Right ventricle myocardium superior (tissue), 1 donor: Measurements from ENCODE around the gene MFSD6. TPM values are rescaled to one million over a fixed set of nuclear protein-coding genes. Genes with fewer than 3 reads are reported as not detected.
A peak's percentile ranks its signal among the peaks of the same experiment; 100 is the strongest.
"Not testable (repeated sequence)": the region's sequence is repeated elsewhere in the genome, so short reads cannot be mapped to it uniquely, and the experiment has no call there.

Source experiments
- ATAC-seq: fragments of 200-7000 bp; cut with Tn5 transposase; one replicate; pipeline ENCODE4 v1.9.1; 2020; ENCODE audit warnings: mild to moderate bottlenecking; ENCODE audit not compliant: poor library complexity
- DNase-seq: peaks from one replicate; pipeline ENCODE4 v3.0.0-alpha.2; 2020
- intact Hi-C: fragments of 100-400 bp; cut with DNase I; formaldehyde crosslinking; loops from one replicate; pipeline ENCODE4 v1.11.2; 2022
- total RNA-seq: library from RNA; stranded (reverse); fragmentation: NEBNext Ultra II Directional; extraction: Animal tissue kit (Norgen Biotek cat#: 25700); gene quantifications from one replicate; pipeline ENCODE4 v1.2.1, GENCODE V29; 2021
- donor health status: DM: no; HTN: yes; CAD: no; lungs with severe emphysema.

The MFSD6 gene
- total RNA-seq, 1 donor from 2014 or later: 21.8 TPM

DNA sequence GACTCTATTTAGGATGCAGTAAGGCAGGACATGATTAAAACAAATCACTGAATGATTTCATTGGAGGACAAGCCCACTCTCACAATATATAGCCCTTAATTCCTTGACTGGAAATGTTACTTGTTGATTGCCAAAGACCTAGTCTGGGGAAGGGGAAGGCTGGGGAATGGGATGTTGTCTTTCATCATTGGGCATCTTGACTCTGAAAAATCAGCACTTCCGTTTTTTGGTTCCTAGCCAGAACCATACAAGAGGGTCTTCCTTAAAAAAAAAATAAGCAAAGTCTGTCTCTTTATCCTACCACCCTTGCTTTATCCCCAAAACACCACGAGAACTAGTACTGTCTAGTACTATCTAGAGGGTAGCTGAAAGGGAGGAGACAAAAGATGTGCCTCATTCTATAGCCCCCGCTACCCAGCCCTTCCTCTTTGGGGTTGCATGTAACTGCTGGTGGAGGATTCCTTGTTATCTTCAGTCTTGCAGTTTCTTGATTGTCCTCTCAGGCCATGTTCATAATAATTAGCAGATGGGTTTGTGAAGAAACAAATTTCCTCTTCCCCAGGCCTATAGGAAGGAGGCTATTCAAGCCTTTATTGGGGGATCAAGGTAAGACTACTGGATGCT lies 70.5 kb downstream of the MFSD6 start:
- DNase-seq (no peak), ATAC-seq (no peak)
- intact Hi-C loops: no loop called here

DNA sequence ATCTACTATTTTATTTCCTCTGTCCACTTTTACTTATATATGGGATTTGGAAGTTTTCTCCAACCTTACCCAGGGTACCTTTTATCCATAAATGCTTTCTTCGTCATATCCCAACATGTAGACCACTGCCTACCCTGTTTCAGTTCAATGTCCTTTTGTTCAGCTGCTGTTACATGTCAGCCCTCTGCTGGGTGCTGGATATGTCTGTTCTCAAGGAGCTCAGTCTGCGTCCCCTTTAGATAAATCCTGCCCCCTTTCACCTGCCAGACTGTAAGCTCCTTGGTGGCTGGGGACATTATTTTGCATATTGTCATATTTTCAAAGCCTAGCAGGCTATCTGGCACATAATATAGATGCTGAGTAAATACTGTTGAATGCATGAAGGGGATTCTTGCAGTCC lies 73.2 kb downstream of the MFSD6 start:
- no peak for ATAC-seq
- DNase-seq: no peak
- intact Hi-C loops: no loop called here

DNA sequence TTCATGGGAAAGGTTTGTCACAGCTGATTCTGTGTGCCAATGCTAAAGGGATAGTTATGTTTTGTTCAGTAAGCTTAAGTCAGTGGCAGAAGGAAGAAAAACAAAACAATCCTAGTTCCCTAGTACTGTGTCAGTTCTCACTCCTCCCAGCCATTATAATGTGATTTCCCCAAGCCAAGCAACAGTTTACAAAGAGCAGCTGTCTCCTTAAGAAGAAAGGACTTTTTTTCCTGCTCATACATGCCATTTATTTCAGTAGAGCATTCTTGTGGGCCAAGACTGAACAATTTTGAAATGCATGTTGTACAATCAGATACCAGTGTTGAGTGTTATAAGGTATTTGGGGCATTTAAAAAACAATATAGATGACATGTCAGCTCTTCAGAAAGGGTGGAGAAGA lies 74.3 kb downstream of the MFSD6 start:
- intact Hi-C loops: no loop called here
- DNase-seq (no peak), ATAC-seq (no peak)

DNA sequence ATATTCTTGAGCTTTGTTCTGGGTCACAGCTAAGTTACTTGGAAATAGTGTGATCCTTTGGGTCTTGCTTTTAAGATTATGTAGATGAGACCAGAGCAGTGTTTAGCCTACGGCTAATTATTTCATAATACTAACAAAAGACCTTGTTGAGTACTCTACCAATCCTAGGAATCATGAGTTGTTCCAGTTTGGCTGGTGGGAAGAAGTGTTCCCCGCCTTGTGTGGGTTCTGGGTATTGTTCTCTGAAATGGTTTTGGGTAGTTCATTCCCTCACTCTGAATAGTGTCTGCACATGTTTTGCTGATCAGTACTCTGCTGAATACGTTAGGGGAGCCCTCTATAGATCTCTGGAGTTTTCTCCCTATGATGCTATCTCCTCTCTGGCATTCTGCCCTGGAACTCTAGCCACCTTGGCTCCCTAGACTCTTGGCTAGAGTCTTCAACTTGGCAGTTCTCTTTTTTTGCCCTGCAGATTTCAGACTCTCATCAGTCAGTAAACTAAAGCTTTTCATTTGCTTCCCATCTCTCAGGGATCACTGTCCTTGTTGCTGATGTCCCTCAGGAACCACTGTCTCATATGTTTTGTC lies 78.0 kb downstream of the MFSD6 start:
- ATAC-seq (peak; percentile 60), DNase-seq (no peak)
- intact Hi-C loops: no loop called here

DNA sequence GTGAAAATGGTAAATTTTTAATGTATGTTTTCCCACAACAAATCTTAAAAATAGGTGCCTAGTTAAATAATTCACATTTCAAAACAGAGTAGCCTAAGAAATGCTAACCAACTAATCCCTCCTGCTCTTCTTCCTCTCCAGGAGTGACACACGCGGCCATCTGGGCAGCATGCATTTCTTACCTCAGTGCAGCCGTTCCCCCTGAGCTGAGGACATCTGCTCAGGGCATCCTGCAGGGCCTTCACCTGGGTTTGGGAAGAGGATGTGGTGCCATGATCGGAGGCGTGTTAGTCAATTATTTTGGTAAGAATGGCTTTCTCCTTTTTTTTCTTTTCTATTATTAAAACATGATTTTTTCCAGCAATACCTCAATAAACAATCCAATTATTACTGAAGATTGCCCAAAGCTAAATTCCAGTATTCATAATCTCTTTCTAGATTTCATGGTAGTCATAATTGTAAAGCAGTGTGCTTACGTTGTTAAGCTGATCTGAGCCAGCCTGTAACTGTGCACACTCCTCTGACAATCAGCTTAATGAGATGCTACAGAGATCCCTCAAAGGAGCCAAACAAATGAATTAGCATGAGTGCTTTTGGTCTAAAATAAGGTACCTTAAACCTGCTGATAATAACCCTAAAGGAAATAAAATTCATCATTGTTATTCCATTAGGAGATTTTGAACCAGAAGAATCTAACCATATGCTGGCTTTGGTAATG lies 80.5 kb downstream of the MFSD6 start:
- DNase-seq: no peak
- ATAC-seq: no peak
- intact Hi-C loops: no loop called here

DNA sequence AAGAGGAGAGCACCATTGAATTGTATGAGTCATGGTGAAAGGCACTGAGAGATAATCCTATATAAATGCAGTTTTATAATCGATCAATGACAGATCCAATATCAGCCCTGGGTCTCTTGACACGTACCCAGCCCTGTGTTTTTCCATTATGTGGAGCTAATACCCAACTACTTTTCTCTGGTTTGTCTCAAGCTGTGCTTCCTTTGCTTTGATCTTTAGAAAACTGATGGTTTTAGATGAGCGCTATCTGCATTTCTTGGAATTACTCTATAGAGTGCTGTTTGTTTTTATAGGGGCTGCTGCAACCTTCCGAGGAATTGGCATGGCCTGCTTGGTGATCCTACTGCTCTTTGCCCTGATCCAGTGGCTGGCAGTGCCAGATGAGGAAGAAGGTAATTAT lies 81.3 kb downstream of the MFSD6 start:
- intact Hi-C loops: no loop called here
- no peak for ATAC-seq
- no peak for DNase-seq

DNA sequence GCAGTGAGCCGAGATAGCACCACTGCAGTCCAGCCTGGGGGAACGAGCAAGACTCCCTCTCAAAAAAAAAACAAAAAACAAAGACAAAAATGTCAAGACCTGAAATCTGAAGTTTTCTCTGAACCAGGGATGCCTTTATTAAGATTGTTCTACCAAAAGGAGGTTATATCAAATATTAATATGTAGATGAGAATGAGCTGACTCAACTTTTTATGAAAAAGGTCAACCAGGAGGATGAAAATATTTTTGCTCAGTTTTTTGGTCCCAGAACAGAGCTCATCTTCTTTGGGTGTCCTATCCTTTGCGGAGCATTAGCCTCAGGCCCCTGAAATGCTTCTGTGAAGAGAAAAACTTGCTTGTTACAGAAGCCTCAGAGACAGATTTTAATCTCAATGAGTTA lies 82.3 kb downstream of the MFSD6 start:
- intact Hi-C loops: no loop called here
- ATAC-seq: no peak
- no peak for DNase-seq

DNA sequence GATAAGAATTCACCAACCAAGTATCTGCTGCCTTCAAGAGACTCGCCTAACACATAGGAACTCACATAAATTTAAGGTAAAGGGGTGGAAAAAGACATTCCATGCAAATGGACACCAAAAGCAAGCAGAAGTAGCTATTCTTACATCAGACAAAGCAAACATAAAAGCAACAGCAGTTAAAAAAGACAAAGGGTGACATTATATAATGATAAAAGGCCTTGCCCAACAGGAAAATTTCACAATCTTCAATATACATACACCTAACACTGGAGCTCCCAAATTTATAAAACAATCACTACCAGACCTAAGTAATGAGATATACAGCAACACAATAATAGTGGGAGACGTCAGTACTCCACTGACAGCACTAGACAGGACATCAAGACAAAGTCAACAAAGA lies 84.9 kb downstream of the MFSD6 start:
- ATAC-seq: no peak
- intact Hi-C loops: no loop called here
- no peak for DNase-seq

DNA sequence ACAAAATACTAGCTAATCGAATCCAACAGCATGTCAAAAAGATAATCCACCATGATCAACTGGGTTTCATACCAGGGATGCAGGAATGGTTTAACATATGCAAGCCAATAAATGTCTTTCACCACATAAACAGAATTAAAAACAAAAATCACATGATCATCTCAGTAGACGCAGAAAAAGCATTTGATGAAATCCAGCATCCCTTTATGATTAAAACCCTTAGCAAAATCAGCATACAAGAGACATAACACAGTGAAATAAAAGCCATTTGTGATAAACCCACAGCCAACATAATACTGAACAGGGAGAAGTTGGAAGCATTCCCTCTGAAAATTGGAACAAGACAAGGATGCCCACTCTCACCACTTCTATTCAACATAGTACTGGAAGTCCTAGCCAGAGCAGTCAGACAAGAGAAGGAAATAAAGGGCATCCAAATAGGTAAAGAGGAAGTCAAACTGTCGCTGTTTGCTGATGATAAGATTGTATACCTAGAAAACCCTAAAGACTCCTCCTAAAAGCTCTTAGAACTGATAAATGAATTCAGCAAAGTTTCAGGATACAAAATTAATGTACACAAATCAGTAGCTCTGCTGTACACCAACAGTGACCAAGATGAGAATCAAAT lies 86.6 kb downstream of the MFSD6 start:
- ATAC-seq, DNase-seq, intact Hi-C loops: not testable (repeated sequence)

DNA sequence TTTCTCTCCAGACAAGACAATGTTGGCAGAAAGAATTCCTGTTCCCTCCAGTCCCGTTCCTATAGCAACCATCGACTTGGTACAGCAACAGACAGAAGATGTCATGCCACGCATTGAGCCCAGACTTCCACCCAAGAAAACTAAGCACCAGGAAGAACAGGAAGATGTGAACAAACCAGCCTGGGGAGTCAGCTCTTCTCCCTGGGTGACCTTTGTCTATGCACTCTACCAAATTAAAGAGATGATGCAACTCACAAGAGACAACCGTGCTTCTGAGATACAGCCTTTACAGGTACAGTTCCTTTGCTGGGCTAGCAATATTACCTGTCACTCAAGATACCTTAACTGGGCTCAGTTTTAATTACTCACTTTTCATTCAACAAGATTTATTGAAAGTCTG lies 89.3 kb downstream of the MFSD6 start:
- DNase-seq (no peak), ATAC-seq (no peak)
- intact Hi-C loops: no loop called here

DNA sequence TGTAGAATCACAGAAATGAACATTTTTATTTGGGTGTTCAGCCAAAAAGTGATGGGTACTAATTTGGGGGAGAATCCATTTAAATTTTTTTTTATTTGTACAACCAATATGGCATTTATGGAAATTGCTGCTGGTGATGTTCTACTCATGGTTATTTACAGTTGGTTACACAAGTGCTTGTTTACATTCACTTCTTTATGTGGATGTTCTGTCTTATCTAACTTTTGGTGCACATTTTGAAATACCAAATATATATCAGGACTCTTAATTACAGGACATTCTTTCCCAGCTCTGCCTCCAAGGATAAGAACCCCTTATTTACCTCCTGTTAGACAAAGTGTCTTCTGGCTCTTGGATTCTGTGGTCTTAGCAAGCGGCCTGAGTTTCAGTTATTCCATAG lies 91.1 kb downstream of the MFSD6 start:
- no peak for ATAC-seq
- DNase-seq: no peak
- intact Hi-C loops: no loop called here

DNA sequence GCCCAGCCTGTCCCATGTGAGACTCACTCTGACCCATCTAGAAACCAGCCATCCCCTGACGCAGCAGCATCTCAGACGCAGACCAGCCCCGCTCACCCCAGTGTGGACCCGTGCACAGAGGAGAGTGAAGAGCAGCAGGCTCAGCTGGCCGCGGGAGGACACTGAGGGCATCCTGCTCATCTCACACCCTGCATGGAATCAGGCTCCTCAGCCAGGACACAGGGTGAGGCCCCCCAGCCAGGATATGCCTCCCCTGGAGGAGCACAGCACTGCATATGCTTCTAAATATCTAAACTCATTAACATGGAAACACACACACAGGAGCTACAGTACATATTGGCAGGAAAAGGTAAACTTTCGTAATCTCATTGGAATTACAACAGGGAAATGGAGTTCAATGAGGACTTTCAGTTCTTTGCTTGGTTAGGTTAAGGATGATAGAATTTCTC lies 91.9 kb downstream of the MFSD6 start:
- DNase-seq (no peak), ATAC-seq (no peak)
- intact Hi-C loops: loop anchor here (10.0 kb wide), 1 partner anchor 405 kb away; no protein-coding TSS in a partner anchor

DNA sequence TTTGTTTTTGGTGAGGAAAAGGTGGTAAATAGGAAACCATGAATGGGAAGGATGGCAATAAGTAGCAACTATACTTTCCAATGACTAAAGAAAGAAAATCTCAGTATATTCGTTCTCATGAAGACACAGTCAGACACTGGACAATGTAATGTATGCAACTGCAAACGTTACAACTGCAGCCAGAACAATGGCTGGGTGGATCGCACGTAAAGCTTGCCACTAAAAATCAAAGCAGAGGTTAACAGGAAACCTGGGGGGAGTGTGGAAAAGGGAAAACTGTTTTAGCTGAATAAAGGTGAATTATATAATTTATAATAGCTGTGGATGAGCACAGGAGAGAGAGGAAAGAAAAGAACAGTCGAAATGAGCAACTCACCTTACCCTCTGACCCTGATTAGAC lies 93.1 kb downstream of the MFSD6 start:
- intact Hi-C loops: loop anchor here (10.0 kb wide), 1 partner anchor 406 kb away; no protein-coding TSS in a partner anchor
- DNase-seq (no peak), ATAC-seq (no peak)

DNA sequence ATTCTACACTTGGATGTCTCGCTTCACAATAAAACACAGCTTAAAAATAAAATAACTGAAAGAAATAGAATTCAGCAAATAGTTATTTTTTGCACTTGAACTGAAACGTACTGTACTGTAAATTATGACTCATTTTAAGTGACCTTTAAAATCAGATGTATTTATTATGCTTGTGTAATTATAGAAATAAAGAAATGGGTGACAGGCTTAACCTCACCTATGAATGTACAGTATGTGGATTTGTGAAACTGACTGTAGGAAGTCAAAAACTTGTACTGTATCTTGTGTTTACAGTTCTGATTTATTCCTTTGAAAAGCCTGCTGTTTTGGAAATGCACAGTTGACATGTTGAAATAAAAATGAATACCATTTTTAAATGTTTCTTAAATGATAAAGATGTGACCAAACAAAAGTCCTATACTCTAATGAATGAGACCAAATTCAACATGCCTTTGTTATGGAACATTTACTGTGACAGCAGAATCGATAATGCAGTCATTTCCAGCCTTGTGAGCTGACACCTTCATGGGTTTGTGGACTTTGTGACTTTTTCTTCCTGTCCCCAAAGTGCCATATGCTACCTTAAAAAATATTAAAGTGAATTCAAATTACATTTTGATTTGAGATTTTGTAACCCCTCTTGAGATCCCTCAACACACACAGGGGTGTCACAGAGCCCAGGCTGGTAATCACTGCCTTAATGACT lies 93.7 kb downstream of the MFSD6 start:
- intact Hi-C loops: loop anchor here (10.0 kb wide), 1 partner anchor 407 kb away; no protein-coding TSS in a partner anchor
- DNase-seq (no peak), ATAC-seq (no peak)

DNA sequence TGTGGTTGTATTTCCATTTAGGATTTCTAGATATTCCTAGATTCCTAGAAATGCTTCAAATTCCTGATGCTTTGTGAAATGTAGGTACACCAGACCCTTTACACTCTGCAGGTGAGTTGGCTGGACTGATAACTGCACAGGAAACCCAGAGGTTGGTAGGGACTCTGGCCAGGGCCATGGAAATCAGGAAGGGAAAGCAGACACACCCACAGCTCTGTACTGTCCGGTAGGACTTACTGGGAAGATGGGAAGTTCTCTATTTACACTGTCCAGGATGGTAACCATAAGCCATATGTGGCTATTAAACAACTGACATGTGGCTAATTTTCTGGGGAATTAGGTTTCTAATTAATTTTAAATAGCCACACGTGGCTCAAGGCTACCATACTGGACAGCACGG lies 94.9 kb downstream of the MFSD6 start:
- intact Hi-C loops: loop anchor here (10.0 kb wide), 1 partner anchor 408 kb away; no protein-coding TSS in a partner anchor
- no peak for DNase-seq
- ATAC-seq: no peak

DNA sequence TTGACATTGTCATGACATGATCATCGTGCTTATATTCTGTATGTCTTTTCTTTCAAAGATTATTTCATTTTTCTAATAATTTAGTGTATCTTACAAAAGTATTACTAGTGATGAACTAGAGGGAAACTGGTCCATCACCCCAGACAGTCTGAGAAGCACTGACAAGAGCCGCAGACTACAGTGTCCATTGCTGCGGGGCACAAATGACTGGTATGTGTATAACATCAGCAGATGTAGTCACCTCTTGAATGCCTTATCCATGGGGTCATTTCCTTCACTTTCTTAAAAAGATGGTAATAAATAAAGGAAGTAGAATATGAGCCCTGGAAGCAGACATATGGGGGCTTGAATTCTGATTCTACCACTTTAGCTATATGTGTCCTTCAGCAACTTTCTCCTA lies 96.8 kb downstream of the MFSD6 start:
- ATAC-seq (no peak), DNase-seq (no peak)
- intact Hi-C loops: loop anchor here (10.0 kb wide), 1 partner anchor 410 kb away; no protein-coding TSS in a partner anchor

DNA sequence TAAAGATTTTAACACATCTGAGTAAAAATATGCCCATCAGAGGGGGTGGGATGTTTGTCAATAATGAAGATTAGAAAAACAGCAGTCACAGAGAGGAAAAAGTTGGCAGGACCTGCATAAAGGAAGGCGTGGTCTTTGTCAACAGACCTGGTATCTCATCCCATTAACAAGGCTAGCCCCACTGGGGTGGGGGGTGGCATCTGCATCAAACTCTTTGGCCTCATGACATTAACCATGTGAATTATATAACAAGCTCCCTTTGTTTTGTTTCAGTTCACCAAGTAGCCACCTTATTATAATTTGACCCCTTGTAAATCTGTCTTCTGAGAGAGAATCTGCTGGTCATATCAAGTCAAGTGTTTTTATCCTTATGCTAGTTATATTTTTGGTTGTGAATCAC lies 97.5 kb downstream of the MFSD6 start:
- ATAC-seq (no peak), DNase-seq (no peak)
- intact Hi-C loops: loop anchor here (10.0 kb wide), 1 partner anchor 411 kb away; no protein-coding TSS in a partner anchor

DNA sequence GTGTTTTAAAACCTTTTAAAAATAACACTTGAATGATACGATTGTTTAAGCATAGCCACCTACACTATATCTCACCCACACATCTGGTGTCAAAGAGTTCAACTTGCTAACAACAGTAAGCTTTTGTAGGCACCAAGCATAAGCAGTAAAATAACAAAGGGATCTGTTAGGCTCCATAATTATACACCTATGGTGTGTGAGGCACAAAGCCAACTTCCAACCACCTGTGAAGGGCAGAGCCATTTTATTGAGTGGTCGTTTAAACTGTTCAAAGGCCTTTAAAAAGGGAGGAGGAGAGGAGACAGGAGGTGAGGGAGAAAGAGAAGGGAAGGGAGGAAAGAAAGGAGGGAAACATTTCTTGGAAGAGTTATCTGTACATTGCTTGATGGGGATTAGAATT lies 98.5 kb downstream of the MFSD6 start:
- DNase-seq: no peak
- intact Hi-C loops: loop anchor here (10.0 kb wide), 1 partner anchor 412 kb away; no protein-coding TSS in a partner anchor
- ATAC-seq: no peak

DNA sequence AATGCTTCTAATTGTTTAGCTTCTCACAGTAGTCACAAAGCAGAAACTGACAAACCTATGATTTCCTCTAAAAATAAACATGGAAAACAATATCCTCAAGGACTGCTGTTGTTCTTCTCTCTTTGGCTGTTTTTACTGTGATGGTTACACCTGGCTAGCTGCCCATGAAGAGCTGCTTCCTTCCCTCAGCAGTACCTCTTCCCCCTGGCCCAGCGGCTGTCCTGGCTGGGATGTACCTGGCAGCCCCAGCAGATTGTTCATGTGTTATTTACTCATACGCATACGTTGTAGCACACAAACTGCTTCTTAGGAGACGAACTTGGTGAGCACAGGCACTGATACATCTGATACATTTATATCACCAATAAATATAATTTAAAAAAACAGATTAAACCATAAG lies 99.0 kb downstream of the MFSD6 start:
- intact Hi-C loops: loop anchor here (10.0 kb wide), 1 partner anchor 412 kb away; no protein-coding TSS in a partner anchor
- DNase-seq (no peak), ATAC-seq (no peak)
